Activated CD8-positive, alpha-beta memory T cell treated with anti-CD3 and anti-CD28 coated beads, Interleukin-2, amount 50 U/mL, for 1 hour (primary cell): Measurements from ENCODE around the gene OSTF1.

Source experiments
- DNase-seq: peaks from one replicate; pipeline ENCODE4 v3.0.0-alpha.2; 2020; ENCODE audit errors: extremely low read depth

The OSTF1 gene, protein sequence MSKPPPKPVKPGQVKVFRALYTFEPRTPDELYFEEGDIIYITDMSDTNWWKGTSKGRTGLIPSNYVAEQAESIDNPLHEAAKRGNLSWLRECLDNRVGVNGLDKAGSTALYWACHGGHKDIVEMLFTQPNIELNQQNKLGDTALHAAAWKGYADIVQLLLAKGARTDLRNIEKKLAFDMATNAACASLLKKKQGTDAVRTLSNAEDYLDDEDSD

DNA sequence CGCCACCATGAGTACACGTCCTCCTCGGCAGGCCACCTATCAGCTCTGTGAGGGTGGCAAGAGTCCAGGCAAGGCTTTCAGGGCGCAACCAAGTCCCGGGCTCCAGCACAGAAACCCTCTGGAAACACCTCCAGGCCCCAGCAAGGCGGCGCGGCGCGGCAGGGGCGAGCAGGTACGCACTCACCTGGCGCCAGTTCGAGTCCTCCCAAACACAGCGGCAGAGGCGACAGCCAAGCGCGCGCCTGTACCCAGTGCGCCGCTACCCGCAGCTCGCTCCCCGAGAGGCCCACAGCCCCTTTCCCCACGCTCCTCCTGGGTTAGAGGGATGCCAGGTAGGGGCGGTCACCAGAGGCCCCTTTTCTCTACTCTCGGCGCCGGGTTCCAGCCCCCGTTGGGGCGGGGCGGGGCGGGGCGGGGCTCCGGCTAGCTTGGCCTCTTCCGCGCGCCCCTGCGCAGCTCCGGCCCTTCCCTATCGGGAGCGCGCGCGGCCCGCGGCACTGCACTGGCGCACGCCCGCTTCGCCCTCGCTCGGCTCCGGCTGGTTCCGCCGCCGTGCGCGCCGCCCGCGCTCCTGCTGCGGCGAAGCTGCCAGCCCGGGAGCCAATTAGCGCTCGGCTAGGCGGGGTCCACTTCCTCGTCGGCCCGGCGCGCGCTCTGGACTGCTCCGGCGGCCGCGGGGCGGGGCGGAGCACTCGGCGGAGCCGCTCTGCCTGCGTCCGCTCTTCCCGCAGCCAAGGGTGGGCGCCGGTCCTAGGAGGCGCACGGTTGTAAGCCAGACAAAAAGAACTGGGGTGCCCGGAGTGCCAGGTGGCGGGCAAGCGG lies at the start of gene OSTF1, which contains the start of gene NMRK1:
TSS of gene OSTF1 (plus strand) at position 691 of the 822 bp plus-strand sequence. CDS start 179 bp downstream, outside the sequence.
TSS of gene NMRK1 (minus strand) at position 332 of the 822 bp plus-strand sequence. CDS start 5,040 bp downstream, outside the sequence.
- DNase-seq: peak; percentile 68

DNA sequence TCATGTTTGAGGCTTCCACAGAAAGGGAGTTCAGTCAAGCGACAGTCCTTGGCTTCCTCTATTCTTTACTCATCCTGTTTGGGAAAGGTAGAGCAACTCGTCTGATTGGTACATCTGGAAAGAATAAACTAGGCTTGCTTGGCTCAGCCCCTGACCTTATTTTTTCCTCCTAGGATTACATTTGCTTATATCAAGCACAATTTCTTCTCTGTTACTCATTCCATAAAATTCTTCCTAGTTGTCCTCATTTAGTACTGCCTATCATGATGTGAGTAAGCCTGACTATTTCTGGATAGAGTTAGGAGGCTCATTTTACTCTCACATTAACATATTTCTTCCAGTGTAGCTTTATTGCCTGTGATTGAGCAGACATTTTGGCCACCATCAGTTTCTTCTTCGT lies 49.3 kb upstream of the OSTF1 start:
- DNase-seq: no peak

DNA sequence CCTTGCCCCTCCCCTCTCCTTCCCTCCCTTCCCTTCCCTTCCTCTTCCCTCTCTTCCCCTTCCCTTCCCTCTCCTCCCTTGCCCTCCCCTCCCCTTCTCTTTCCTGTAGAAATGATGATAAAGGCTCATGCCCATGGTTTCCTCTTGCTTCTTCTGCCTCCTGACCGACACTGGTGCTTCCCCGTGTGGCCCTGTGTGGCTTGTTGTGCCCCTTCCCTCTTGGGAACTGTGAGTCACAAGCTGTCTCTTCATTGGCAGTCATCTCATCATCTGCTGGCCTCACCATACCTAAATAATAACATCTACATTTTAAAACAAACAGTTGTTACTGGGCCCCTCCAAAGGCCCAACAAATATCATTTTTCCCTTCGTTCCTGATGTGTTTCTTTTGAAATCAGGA lies 48.5 kb upstream of the OSTF1 start:
- no peak for DNase-seq

DNA sequence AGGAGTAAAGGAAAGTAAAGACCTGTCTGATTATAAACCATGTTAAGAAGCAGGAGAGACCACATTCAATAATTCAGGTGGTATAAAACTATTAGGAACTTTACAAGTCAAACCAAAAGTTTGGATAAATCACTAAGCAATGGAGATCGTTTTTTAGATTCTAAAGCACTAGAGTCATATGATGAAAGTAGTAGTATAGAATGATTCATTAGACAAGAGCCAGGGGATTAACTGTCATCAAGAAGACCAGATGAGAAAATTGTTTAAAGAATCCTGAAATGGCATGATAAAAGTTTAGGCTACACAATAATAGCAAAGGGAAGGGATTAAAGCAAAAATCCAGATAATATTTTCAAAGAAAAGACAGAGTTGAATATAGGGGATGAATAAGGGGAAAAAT lies 47.3 kb upstream of the OSTF1 start:
- DNase-seq: no peak

DNA sequence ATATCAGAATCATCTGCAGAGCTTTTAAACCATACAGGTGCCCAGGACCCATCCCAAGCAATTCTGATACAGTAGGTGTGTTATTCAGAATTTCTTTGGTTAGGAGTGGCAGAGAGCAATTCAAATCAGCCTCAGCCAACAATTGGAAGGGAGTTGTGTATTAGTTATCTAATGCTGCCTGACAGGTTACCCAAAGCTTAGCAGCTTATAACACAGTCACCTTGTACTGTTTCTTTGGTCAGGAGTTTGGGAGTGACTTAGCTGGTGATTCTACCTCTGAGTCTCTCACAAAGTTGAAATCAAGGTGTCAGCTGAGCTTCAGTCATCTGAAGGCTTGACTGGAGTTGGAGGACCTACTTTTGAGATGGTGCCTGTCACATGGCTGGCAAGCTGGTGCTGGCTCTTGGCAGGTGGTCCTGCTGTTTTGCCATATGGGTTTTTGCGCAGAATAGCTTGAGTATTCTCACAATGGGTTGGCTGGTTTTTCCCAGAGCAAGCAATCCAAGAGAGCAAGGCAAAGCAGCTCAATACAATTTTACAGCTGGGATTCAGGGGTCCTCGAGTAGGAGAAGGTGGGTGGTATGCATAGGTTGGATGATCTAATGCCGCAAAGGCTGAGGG lies 41.5 kb upstream of the OSTF1 start:
- no peak for DNase-seq

DNA sequence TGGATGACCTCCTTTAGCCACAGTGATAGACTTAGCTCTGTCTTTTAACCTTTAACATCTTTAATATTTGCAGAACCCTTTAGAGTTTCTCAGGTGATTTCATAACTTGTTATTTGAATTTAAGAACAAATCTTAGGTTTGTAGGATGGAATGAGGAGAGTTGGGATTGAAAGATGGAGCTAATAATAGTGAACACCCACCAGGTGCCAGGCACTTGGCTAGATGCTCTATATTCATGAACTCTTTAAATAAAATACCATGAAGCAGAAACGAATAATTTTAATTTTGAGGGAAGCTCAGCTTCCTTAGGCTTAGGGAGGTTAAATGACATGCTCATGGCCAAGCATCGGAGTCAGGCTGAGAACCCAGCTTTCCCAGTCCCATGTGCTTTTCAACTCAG lies 40.8 kb upstream of the OSTF1 start:
- DNase-seq: no peak

DNA sequence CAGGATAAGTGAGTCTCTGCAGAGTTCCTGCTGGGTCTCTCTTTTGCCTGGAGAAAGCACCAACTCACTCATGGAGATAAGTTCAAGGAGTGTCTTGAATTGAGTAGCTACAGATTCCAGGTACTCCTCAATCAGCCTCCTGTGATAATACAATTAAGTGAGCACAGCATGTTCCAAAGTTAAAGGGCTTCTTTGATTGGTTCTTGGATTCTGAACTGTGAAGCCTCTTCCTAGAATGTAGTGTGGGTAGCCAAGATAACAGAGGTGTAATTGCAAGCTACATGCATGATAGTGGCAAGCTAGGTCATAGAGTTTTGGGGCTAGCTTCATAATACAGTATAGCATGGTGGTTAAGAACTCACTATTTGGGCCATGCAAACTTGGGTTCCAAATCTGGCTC lies 37.0 kb upstream of the OSTF1 start:
- DNase-seq: no peak

DNA sequence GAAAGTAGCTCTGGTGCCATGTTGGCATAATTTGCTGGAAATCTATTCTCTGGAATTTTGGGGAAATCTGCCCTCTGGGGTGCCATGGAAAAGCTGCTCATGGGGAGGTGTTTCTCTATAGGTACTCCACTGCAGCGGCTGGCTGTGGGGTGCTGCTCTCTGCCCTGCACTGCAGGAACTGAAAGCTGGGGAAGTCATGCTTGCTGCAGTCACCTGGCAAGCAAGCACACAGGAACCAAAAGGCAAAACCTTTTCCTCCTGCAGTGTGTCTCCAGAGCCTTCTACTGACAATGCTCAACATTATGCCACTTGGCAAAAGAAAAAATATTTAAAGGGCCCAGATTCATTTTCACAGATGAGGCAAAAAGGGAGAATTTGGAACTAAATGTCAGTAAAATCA lies 34.4 kb upstream of the OSTF1 start:
- no peak for DNase-seq

DNA sequence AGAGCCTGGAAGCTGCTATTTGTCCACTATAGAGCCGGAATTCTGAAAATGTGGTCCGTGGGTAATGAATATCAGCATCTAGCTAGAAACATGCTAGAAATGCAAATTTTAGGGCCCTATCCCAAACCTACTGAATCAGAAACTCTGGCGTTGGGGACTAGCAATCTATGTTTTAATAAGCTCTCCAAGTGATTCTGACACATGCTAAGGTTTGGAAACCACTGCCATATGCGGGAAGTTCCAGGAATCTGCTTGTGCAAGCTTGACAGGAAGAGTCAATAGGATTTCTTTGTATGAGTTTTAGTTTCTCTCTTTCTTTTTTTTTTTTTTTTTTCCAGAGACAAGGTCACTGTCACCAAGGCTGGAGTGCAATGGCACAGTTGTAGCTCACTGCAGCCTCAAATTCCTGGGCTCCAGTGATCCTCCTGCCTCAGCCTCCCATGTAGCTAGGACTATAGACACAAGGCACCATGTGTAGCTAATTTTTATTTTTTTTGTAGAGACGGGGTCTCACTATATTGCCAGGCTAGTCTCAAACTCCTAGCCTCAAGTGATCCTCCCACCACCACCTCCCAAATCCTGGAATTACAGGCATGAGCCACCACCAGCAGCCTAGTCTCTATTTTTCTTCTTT lies 33.8 kb upstream of the OSTF1 start:
- no peak for DNase-seq

DNA sequence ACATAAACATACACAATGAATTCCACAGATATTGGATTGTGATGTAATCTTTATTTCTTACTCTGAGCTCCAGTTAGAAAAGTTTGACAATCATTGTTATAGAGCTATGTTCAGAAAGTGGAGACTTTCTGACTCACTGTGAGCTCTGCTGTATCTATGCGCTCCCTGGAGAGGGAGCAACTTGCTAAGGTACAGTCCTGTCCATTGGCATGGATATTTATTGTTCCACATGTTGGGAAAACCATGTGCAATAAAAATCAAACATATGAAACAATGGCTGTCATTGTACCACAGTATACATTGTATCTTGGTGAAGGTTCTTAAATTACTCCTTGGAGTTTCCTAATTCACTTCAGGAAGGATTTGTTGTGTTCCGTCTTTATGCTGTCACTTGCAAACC lies 27.1 kb upstream of the OSTF1 start:
- DNase-seq: no peak

DNA sequence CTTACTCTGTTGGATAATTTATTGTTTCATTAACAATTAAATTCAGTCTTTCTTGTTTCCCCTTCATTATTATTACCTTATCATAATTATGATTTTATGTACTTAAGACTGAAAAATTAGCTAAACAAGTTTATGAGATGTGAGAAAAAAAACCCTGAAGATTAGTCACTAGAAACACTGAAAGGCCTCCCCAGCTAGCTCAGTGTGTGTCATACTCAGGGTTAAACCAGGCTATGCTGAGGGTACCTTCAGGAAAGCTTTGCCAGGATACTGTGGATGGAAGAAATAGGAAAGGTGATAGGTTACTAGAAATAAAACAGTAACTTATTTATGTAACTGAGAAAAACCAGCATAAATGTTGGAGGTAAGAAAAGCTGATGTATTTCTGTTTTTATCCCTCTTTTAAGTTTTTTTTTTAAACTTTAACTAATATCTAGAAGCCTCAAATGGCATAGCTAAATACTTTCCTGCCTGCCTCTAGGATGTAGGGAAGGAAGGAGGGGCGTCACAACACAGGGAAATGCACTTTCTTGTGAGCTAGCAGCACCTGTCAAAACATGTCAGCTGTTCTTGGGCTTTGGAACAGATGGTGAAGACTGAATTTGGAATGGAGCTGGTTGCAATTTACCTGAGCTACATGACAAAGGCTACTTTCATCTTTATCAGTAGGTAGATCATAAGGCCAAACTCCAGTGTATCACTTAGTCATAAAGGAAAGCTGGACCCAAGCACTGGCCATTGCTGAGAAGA lies 24.6 kb upstream of the OSTF1 start:
- DNase-seq: no peak

DNA sequence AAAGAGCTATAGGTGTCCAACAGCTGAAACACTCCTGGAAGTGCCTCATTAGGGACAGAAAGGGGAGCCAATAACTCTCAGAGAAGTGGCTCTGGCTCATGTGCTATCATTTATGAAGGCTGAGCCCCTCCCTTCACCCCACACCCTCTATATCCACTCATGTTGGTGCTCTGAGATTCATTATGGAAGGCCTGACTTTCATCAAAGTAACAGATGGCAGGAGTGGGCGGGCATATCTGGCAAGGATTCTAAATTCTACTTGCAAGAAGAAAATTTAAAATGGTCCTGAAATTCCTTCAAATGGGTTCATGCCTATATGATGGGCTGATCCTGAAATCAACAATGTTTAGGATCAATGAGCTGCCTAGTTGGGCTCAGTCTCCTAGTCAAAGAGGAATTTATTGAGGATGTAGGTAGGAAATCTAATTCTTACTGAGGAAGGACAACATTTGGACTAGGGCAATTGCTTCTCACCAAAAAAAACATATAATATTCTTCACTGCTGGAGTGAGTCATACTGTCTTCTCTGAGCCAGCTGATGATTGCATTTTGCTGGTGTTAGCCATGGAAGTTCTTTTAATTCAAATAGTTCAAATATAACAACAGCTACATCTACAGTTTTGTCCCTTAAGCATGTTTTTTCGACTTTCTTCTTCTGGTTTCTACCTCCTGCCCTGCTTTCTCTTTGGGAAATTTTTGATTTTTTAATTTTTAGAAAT lies 23.8 kb upstream of the OSTF1 start:
- no peak for DNase-seq

DNA sequence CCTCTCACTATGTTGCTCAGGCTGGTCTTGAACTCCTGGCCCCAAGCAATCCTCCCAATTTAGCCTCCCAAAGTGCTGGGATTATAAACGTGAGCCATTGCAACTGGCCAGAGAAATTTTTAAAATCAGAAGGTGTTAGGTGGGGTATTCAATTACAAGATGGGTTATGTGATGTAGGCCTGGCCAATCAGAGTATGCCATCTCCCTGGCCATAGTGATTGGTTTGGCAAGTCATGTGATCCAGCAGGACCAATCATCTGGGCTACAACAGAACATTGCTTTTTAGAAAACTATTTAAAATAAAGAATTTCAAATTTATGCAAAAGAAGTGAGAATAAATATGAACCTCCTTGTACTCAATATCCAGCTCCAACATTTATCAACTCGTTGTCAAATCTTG lies 22.8 kb upstream of the OSTF1 start:
- no peak for DNase-seq

DNA sequence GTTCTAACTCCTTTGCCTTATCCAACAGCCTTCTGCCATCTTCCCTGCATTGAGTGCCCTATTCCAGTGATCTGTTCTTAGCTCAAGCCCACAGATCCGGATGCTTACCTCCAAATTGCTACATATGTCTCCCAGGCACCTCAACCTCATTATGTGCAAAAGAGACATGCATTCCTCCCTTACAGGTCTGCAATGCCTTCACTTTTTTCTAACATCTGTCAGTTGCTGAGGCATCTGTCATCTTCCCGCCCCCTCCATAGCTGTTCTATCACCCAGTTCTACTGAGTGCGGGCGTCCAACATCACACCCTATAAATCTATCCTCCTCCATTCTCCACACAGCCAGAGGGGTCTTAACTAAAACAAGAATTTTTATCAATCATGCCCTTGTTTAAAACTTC lies 20.4 kb upstream of the OSTF1 start:
- no peak for DNase-seq

DNA sequence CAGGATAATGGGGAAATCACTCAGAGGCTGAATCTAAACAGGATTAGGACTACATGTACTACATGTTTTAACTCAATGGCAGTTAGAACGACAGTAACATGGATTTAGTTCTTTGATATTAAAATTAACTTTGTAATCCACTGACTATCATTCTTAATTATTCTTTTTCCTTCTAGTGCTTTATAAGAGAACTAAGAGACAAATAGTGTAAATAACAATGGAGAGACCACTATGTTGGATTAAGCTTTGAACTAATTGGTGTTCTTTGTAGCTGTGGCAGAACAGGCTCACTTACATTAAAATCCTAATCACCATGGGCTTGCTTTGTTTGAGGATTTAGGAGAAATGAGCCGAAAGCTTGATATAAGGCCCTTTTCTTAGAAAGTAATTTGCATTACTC lies 19.1 kb upstream of the OSTF1 start:
- no peak for DNase-seq

DNA sequence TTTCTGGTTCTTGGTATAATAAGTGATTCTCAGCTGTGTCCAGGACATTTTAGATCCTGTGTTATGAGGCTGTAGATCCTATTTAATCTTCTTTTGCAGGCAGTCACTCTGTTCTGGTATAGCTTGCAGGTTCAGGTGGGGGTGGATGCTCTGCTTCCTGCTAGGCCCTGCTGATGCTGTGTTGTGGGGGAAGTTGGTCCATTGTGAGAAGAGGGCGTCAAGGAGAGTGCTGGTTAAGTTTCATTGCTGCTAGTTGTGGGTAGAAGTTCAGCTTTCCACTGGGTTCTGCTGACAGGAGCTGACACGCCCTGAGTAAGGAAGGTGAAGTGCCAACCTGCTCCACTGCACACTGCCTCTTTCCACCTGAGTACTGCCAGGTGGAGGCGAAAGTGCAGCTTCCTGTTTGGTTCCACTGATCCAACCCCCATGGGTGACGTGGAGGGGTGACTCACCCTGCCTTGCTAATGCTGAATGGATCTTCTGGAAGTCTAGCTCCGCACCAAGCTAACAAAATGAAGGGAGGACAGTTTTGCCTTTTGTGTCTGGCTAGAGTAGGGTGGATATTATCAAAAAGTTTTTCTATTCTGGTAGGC lies 16.7 kb upstream of the OSTF1 start:
- DNase-seq: no peak

DNA sequence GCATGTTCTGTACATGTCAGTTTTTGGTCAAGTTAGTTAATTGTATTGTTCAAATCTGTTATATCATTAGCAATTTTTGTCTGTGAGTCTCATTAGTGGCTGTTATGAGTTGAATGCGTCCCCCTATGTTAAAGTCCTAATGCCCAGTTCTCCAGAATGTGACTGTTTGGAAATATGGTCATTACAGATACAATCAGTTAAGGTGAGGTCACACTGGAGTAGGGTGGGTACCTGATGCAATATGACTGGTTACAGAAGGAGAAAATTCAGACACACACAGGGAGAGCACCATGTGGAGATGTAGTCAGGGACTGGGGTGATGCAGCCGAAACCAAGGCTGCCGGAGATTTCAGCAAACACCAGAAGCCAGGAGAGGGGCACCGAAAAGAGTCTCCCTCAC lies 15.4 kb upstream of the OSTF1 start:
- no peak for DNase-seq

DNA sequence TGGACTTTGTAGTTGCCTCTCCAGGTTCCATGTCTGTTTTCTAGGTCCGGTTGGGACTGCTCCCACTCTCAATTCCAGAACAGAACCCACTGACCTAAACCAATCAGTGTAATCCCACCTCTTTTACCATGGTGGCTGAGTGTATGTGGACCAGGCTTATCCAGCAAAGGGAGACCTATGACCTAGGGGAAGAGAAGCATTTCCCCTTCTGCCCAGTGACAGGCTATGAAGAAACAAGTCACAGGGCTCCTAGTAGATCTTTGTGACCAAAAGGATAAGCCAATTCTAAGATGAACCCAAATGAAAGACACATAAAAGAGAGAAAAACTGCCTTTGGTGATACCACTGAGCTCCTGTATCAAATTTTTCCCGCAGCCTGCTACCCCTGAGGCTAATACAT lies 6.7 kb upstream of the OSTF1 start:
- no peak for DNase-seq

DNA sequence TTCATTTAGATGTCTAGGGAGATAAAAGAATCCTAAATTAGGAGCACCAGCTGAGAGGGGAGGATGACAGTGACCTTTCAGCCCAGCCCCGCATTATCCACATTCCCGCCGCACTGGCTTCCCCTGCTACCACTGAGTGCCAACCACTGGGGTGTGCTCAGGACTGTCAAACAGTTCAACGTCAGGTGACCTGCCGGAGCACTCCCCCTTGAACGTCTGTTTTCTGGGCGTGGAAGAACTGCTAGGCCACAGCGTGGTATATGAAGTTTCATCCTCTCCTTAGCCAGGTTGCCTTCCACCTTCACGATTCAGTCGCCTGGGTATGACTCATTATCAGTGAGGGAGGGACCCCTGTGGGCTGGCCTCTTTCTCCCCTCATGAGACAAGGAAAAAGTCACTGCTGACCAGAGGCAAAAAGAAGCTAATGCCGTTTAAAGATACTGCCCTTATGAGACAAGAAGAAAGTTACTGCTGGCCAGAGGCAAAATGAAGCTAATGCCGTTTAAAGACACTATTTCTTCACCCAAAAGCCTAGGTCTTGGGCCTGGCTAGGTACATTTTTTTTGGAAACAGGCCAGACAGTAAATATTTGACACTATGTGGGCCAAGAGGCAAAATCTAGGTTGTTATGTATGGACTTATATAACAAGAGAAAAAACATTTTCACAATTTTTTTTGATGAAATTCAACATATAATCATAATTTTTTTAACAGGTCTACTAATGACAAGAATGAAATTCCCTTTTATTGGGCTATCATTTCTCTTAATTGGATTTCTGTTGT lies 4.9 kb upstream of the OSTF1 start:
- peak; percentile 18 for DNase-seq
